Measurements from ENCODE around the gene MAP2K4.

DNA sequence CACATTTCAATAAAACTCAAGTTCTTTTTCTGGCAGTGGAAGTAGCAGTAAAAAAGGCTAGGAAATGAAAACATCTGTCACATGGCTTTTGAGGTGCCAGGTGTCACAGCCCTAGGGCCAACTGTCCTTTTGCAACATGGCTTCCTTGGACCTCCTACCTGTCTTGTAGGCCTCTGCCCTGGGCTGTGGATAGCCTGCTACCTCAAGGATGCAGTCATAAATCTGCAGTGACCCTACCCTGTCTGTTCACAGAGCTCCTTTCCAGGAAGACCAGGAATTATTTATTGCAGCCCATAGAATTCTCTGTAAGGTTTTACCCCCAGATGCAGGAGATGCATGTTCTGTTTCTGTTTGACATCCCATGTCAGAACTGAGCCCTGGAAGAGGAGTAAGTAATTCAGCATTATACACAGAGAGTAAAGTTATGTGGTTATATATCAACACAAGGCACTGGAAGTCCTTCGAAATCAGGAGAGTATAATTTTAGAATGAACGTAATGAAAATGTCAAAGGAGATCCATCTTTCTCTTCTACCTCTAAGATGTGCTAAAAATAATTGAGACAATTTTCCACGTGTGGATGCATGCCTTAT lies 172.6 kb downstream of the MAP2K4 start:
- TF ChIP-seq, protein P1, sequence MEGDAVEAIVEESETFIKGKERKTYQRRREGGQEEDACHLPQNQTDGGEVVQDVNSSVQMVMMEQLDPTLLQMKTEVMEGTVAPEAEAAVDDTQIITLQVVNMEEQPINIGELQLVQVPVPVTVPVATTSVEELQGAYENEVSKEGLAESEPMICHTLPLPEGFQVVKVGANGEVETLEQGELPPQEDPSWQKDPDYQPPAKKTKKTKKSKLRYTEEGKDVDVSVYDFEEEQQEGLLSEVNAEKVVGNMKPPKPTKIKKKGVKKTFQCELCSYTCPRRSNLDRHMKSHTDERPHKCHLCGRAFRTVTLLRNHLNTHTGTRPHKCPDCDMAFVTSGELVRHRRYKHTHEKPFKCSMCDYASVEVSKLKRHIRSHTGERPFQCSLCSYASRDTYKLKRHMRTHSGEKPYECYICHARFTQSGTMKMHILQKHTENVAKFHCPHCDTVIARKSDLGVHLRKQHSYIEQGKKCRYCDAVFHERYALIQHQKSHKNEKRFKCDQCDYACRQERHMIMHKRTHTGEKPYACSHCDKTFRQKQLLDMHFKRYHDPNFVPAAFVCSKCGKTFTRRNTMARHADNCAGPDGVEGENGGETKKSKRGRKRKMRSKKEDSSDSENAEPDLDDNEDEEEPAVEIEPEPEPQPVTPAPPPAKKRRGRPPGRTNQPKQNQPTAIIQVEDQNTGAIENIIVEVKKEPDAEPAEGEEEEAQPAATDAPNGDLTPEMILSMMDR (IDR thresholded peaks at IDR 0.05), result no peak
- TF ChIP-seq, protein P2, sequence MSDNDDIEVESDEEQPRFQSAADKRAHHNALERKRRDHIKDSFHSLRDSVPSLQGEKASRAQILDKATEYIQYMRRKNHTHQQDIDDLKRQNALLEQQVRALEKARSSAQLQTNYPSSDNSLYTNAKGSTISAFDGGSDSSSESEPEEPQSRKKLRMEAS (CRISPR knock-in tag; IDR thresholded peaks at IDR 0.05), result no peak
- TF ChIP-seq NFATC4 (CRISPR knock-in tag; IDR thresholded peaks at IDR 0.05) (no peak), CBFB (CRISPR knock-in tag; IDR thresholded peaks at IDR 0.05; ENCODE audit: low read depth) (no peak)
